Measurements from ENCODE around the gene FOSL1.

- TF ChIP-seq CTCF (IDR thresholded peaks at IDR 0.05) (no peak), POLR2A (IDR thresholded peaks at IDR 0.05) (no peak)
Measured at GRCh38 chr11:65896034-65896999, 3.9 kb downstream of the FOSL1 start.
